BJ (cell line): ENCODE results near the gene SETD5. TPM values are rescaled to one million over a fixed set of nuclear protein-coding genes. Genes with fewer than 3 reads are reported as not detected.

Source experiments
- CTCF ChIA-PET: fragments of 350-600 bp; formaldehyde crosslinking; extraction: SDS; loops from one replicate; lab custom pipeline; 2021; ENCODE audit warnings: antibody characterized with exemption, inconsistent platforms; lab: Yijun Ruan, JAX
- POLR2A ChIA-PET: fragments of 300-600 bp; sonication (Branson Sonifier 250); formaldehyde crosslinking; extraction: SDS; loops from one replicate; lab custom pipeline; 2021; ENCODE audit warnings: antibody characterized with exemption; lab: Charles Lee
- DNase-seq: peaks from one replicate; pipeline ENCODE4 v3.0.0-alpha.2; 2011; ENCODE audit warnings: low read depth
- H3K27me3 ChIP-seq: 2 replicates; pipeline ENCODE4 v1.6.0; 2011; ENCODE audit warnings: low read length; ENCODE audit not compliant: control insufficient read depth, insufficient read depth
- H3K36me3 ChIP-seq: 2 replicates; pipeline ENCODE4 v1.5.1; 2011; ENCODE audit warnings: low read length; ENCODE audit not compliant: control insufficient read depth, insufficient read depth
- H3K4me3 ChIP-seq: 2 replicates; pipeline ENCODE4 v1.5.1; 2011; ENCODE audit warnings: low read depth, mild to moderate bottlenecking, control low read depth, low read length
- polyA plus RNA-seq: library from polyadenylated mRNA; depleted of rRNA; stranded (reverse); fragments of >200 nt; gene quantifications from 2 replicates; pipeline ENCODE4 v1.2.3, GENCODE V29; 2011
- TF ChIP-seq, protein P1 (sequence below): IDR thresholded peaks from 2 replicates; pipeline ENCODE4 v1.5.1; 2011; ENCODE audit warnings: low read depth, mild to moderate bottlenecking, control low read depth, inconsistent platforms, low read length, moderate library complexity; ENCODE audit not compliant: insufficient read depth

The SETD5 gene
- polyA plus RNA-seq, 1 experiment: 55.1 TPM

DNA sequence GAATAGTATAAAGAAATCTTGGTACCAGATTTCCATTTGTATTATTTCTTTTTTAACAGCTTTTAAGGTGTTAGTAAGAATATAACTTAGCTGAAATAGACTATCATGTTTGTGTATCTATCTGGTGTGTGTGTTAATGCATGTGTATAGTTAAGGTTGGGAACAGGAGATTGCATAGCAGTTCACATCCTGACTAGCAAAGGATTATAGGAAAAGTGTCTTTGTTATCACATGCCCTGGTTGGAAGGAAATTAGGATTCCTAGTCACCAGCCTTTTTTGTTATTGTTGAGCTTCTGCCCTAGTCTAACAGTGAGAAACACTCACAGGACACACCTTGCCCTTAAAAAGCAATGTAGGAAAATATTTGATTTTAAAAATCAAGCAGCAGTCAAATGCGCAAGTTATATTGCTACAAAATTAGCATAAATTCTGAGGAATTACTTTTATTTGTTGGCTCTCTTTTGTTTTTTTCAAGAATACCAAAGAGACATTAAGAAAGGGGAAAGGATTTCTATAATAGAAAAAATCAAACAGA lies 58.2 kb downstream of the SETD5 start:
- Histone ChIP-seq H3K36me3 (peaks cover 1% of the 10 kb centered on the region), H3K4me3 (no peak overlapping the region), H3K27me3 (no peaks in the 10 kb centered on the region)
- no peak for DNase-seq
- TF ChIP-seq, protein P1, sequence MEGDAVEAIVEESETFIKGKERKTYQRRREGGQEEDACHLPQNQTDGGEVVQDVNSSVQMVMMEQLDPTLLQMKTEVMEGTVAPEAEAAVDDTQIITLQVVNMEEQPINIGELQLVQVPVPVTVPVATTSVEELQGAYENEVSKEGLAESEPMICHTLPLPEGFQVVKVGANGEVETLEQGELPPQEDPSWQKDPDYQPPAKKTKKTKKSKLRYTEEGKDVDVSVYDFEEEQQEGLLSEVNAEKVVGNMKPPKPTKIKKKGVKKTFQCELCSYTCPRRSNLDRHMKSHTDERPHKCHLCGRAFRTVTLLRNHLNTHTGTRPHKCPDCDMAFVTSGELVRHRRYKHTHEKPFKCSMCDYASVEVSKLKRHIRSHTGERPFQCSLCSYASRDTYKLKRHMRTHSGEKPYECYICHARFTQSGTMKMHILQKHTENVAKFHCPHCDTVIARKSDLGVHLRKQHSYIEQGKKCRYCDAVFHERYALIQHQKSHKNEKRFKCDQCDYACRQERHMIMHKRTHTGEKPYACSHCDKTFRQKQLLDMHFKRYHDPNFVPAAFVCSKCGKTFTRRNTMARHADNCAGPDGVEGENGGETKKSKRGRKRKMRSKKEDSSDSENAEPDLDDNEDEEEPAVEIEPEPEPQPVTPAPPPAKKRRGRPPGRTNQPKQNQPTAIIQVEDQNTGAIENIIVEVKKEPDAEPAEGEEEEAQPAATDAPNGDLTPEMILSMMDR: no peak
- ChIA-PET CTCF (interaction anchor here (0.7 to 1.6 kb wide), 2 partner anchors 15 to 103 kb away, joined by 3 to 7 read pairs; no protein-coding TSS in a partner anchor), POLR2A (no interaction called here)

DNA sequence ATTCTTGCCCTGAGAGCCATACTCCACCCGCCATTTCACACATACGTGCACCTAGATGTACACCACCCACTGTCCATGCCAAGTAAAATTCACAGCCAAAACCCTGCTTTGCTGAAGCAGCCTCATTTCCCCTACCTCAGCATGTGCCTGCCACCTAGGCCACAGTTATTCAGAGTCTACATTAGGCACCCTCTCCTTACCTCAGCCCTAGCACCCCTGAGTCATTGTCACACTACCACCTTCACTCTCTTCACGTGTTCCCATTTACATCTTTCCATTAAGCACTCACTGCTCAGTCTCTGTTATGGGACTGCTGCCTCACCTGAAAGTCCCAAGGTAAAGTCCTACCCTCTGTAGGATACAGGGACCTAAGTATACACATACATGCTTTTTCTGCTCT lies 70.0 kb downstream of the SETD5 start:
- Histone ChIP-seq H3K36me3 (peaks cover 52% of the 10 kb centered on the region), H3K4me3 (no peak overlapping the region), H3K27me3 (no peaks in the 10 kb centered on the region)
- TF ChIP-seq, protein P1: no peak
- DNase-seq: no peak
- POLR2A ChIA-PET: no interaction called here
- CTCF ChIA-PET: no interaction called here

DNA sequence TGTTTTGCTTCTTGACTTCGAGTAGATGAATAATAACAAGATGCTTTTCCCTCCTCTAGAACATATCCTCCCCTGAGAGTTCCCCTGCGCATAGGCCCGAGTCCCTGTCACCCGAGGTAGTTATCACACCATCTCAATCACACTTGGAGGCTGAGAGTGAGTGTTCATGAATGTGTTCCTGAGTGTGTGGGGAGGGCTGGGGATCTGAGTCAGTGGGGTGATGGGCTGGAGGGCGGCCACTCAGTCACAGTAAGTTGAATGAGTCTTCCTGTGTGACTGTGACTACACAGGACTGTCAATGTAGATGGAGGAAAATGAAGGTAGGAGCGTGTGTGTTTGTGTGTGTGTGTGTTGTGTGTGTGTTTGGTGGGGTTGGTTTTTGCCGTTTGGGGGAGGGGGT lies 71.0 kb downstream of the SETD5 start:
- ChIA-PET POLR2A (no interaction called here), CTCF (no interaction called here)
- Histone ChIP-seq H3K27me3 (no peaks in the 10 kb centered on the region), H3K4me3 (no peak overlapping the region), H3K36me3 (peaks cover 53% of the 10 kb centered on the region)
- TF ChIP-seq, protein P1: no peak
- no peak for DNase-seq

DNA sequence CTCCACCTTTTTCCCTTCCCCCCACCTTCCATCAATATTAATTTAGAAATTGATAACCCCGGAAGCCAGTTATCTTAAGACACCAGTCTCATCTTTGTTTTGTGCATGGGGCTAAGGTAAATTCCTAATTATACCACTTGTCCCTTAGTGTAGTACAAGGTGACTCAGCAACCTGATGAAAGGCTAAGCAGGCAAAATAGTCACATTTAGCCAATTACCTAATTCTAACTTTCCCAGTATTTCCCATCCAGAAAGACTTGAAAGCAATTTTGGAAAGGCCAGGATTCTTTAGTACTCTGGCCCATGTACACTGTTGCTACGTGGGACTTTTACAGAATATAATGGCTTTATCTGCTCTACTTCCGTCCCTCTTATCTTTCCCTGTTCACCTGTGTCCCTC lies 72.6 kb downstream of the SETD5 start:
- TF ChIP-seq, protein P1: no peak
- Histone ChIP-seq H3K27me3 (no peaks in the 10 kb centered on the region), H3K36me3 (peaks cover 49% of the 10 kb centered on the region), H3K4me3 (no peak overlapping the region)
- no peak for DNase-seq
- ChIA-PET CTCF (interaction anchor here (1.2 to 1.3 kb wide), 2 partner anchors 12 to 33 kb away, joined by 3 read pairs; no protein-coding TSS in a partner anchor), POLR2A (no interaction called here)

DNA sequence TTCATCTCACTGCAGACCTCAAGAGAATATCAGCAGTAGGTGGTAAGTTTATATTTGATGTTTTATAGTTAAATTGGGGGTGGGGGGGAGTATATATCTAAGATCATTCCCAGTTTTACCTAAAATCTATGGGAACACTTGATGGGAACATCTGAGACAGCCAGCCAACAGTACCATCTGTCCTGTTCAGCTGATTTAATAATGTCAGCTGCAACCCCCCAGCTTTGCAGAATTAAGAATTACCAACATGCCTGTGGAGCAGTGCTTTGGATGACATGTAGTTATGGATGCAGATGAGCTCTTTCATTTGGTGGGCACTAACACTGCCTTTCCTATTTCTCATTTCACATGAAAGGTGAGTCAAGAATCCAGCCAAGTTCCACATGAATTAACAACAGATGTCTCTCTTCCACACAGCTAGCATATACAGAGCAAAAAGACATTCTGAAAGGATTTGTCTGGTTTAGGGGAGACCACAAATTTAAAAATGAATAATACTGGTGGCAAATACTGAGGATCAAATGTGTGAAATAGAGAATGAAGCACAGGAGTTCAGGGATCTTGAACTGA lies 76.2 kb downstream of the SETD5 start:
- TF ChIP-seq, protein P1: no peak
- Histone ChIP-seq H3K27me3 (no peaks in the 10 kb centered on the region), H3K36me3 (peaks cover 52% of the 10 kb centered on the region), H3K4me3 (no peak overlapping the region)
- CTCF ChIA-PET: interaction anchor here (1.6 kb wide), 1 partner anchor 26 kb away, joined by 6 read pairs; no protein-coding TSS in a partner anchor
- POLR2A ChIA-PET: interaction anchor here (0.6 kb wide), 1 partner anchor 79 kb away, joined by 4 read pairs; no protein-coding TSS in a partner anchor
- no peak for DNase-seq
